T-helper 1 cell treated with Interleukin-12 subunit alpha and Interleukin-12 subunit beta and Interleukin-4 antibody, amounts not matched to agents 30 μg/mL and 1 μg/mL, for 36 hours (primary cell): ENCODE data around the gene CAMK2D.

Source experiments
- H3K27ac Mint-ChIP-seq: one replicate; pipeline ENCODE4 v1.8.0; 2021; ENCODE audit warnings: mild to moderate bottlenecking, mixed read lengths
- H3K27me3 Mint-ChIP-seq: one replicate; pipeline ENCODE4 v1.8.0; 2021; ENCODE audit warnings: low read depth, mixed read lengths
- H3K36me3 Mint-ChIP-seq: one replicate; pipeline ENCODE4 v1.8.0; 2021; ENCODE audit warnings: low read depth, mixed read lengths
- H3K4me1 Mint-ChIP-seq: one replicate; pipeline ENCODE4 v1.8.0; 2021; ENCODE audit warnings: low read depth, mixed read lengths
- H3K4me3 Mint-ChIP-seq: one replicate; pipeline ENCODE4 v1.8.0; 2021; ENCODE audit warnings: mild to moderate bottlenecking, moderate library complexity, mixed read lengths
- H3K9me3 Mint-ChIP-seq: one replicate; pipeline ENCODE4 v1.8.0; 2021; ENCODE audit warnings: mixed read lengths

Gene CAMK2D

GRCh38 chr4:113541933-113542332 is 219.6 kb downstream of the CAMK2D start:
- no peaks in the 10 kb centered on the region for H3K9me3 Mint-ChIP-seq
- H3K27me3 Mint-ChIP-seq, result no peaks in the 10 kb centered on the region
- peaks cover 16% of the 10 kb centered on the region for H3K36me3 Mint-ChIP-seq
- no peak overlapping the region for H3K4me3 Mint-ChIP-seq
- peaks cover 14% of the 10 kb centered on the region for H3K4me1 Mint-ChIP-seq
- no peak overlapping the region for H3K27ac Mint-ChIP-seq

GRCh38 chr4:113540859-113541258 is 220.7 kb downstream of the CAMK2D start:
- Mint-ChIP-seq H3K27me3 (no peaks in the 10 kb centered on the region), H3K4me1 (peaks cover 14% of the 10 kb centered on the region), H3K36me3 (peaks cover 13% of the 10 kb centered on the region), H3K27ac (no peak overlapping the region), H3K4me3 (no peak overlapping the region), H3K9me3 (no peaks in the 10 kb centered on the region)

- no peaks in the 10 kb centered on the region for H3K27me3 Mint-ChIP-seq
- H3K4me3 Mint-ChIP-seq, result no peak overlapping the region
- peaks cover 17% of the 10 kb centered on the region for H3K36me3 Mint-ChIP-seq
- peaks cover 11% of the 10 kb centered on the region for H3K4me1 Mint-ChIP-seq
- no peak overlapping the region for H3K27ac Mint-ChIP-seq
- no peaks in the 10 kb centered on the region for H3K9me3 Mint-ChIP-seq
Measured at GRCh38 chr4:113539408-113539807, 222.1 kb downstream of the CAMK2D start.

- no peak overlapping the region for H3K27ac Mint-ChIP-seq
- peaks cover 8% of the 10 kb centered on the region for H3K4me1 Mint-ChIP-seq
- H3K27me3 Mint-ChIP-seq, result no peaks in the 10 kb centered on the region
- H3K9me3 Mint-ChIP-seq, result no peaks in the 10 kb centered on the region
- H3K4me3 Mint-ChIP-seq, result no peak overlapping the region
- peaks cover 14% of the 10 kb centered on the region for H3K36me3 Mint-ChIP-seq
Measured at GRCh38 chr4:113537628-113538027, 223.9 kb downstream of the CAMK2D start.

- Mint-ChIP-seq H3K9me3 (no peaks in the 10 kb centered on the region), H3K27ac (no peak overlapping the region), H3K27me3 (no peaks in the 10 kb centered on the region), H3K36me3 (peaks cover 16% of the 10 kb centered on the region), H3K4me3 (no peak overlapping the region), H3K4me1 (peaks cover 7% of the 10 kb centered on the region)
Measured at GRCh38 chr4:113537203-113537602, 224.3 kb downstream of the CAMK2D start.

DNA sequence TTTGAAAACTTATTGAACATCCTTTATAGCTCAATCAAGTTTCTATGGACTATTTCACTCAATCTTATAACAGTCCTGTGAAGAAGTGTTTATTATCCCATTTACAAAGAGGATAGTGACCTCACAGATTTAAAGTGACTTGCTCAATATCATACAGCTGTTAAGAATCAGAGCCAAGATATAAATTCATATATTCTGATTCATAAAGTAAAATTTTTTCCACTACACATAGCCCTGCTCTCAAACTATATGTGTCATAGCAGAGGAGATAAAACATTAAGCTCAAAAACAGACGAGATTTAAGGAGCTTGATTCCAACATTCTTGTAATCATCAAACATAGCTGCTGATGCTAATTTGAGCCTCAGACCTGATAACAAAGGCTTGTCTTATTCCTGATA is 226.8 kb downstream of the CAMK2D start:
- H3K9me3 Mint-ChIP-seq, result no peaks in the 10 kb centered on the region
- H3K4me3 Mint-ChIP-seq, result no peak overlapping the region
- H3K27me3 Mint-ChIP-seq, result no peaks in the 10 kb centered on the region
- peaks cover 27% of the 10 kb centered on the region for H3K36me3 Mint-ChIP-seq
- peaks cover 1% of the 10 kb centered on the region for H3K4me1 Mint-ChIP-seq
- no peak overlapping the region for H3K27ac Mint-ChIP-seq

- H3K4me1 Mint-ChIP-seq, result peaks cover 3% of the 10 kb centered on the region
- H3K36me3 Mint-ChIP-seq, result peaks cover 40% of the 10 kb centered on the region
- no peak overlapping the region for H3K27ac Mint-ChIP-seq
- no peaks in the 10 kb centered on the region for H3K9me3 Mint-ChIP-seq
- H3K4me3 Mint-ChIP-seq, result no peak overlapping the region
- H3K27me3 Mint-ChIP-seq, result no peaks in the 10 kb centered on the region
Measured at GRCh38 chr4:113531572-113531971, 230.0 kb downstream of the CAMK2D start.

GRCh38 chr4:113528395-113528794 is 233.1 kb downstream of the CAMK2D start:
- Mint-ChIP-seq H3K4me1 (peaks cover 16% of the 10 kb centered on the region), H3K9me3 (no peaks in the 10 kb centered on the region), H3K36me3 (peaks cover 44% of the 10 kb centered on the region), H3K4me3 (no peak overlapping the region), H3K27ac (no peak overlapping the region), H3K27me3 (no peaks in the 10 kb centered on the region)

DNA sequence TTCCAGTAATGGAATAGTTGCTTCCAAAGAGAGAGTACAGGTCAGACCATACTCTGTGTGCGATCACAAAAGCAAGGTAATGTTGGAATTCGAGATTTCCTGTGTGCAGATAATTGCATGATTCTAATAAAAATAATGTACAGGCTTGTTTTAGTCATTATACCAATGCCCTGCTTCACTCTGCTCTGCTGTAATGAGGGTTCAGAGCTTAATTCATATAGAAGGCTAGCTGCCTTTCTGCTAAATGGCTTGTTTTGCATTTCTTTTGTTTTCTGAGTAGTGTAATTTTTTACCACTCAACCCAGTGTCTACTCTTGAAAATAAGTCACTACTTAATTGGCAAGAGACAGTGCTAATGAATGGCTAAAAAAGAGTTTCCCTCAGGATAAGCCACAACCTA is 236.0 kb downstream of the CAMK2D start:
- H3K27ac Mint-ChIP-seq, result no peak overlapping the region
- H3K36me3 Mint-ChIP-seq, result peaks cover 38% of the 10 kb centered on the region
- no peak overlapping the region for H3K4me3 Mint-ChIP-seq
- H3K9me3 Mint-ChIP-seq, result no peaks in the 10 kb centered on the region
- peaks cover 15% of the 10 kb centered on the region for H3K4me1 Mint-ChIP-seq
- no peaks in the 10 kb centered on the region for H3K27me3 Mint-ChIP-seq

- Mint-ChIP-seq H3K9me3 (no peaks in the 10 kb centered on the region), H3K4me3 (no peak overlapping the region), H3K36me3 (peaks cover 36% of the 10 kb centered on the region), H3K27ac (no peak overlapping the region), H3K4me1 (peaks cover 15% of the 10 kb centered on the region), H3K27me3 (no peaks in the 10 kb centered on the region)
Measured at GRCh38 chr4:113524505-113525186, 236.9 kb downstream of the CAMK2D start.

DNA sequence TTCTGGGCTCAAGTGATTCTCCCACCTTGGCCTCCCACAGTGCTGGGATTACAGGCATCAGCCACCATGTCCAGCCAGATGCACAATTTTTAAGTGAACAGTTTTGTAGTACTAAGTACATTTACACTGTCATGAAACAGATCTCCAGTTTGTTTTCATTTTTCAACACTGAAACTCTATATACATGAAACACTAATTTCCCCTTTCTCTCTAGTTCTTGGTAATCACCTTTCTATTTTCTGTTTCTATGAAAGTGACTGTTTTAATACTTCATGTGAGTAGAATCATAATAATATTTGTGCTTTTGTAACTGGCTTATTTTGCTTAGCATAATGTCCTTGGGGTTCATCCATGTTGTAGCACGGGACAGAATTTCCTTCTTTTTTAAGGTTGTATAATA is 237.4 kb downstream of the CAMK2D start:
- Mint-ChIP-seq H3K9me3 (no peaks in the 10 kb centered on the region), H3K27me3 (no peaks in the 10 kb centered on the region), H3K27ac (peak overlapping the region; percentile 43), H3K4me1 (peaks cover 15% of the 10 kb centered on the region), H3K36me3 (peaks cover 34% of the 10 kb centered on the region), H3K4me3 (no peak overlapping the region)

DNA sequence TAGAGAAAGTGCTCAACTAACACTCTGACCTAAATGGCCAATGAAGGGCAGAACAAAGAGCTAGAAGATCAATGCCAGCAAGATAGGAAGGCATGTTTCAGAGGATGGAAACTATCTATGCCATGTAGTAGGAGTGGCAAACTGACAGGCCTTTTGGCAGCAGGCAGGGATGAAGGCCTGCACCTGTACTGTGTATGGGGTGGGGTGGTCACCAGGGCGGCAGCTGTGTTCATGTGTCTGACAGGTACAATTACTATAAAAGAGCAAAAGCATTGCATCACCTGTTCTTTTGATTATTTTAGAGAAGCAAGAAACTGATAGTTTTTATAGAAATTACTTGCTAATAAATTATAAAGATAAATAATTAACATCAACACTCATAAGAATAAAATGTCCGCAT is 239.1 kb downstream of the CAMK2D start:
- H3K9me3 Mint-ChIP-seq, result no peaks in the 10 kb centered on the region
- peaks cover 38% of the 10 kb centered on the region for H3K36me3 Mint-ChIP-seq
- H3K27me3 Mint-ChIP-seq, result no peaks in the 10 kb centered on the region
- H3K4me1 Mint-ChIP-seq, result peaks cover 13% of the 10 kb centered on the region
- H3K27ac Mint-ChIP-seq, result no peak overlapping the region
- no peak overlapping the region for H3K4me3 Mint-ChIP-seq

GRCh38 chr4:113513382-113513781 is 248.2 kb downstream of the CAMK2D start:
- Mint-ChIP-seq H3K27ac (no peak overlapping the region), H3K36me3 (peaks cover 52% of the 10 kb centered on the region), H3K4me3 (no peak overlapping the region), H3K27me3 (no peaks in the 10 kb centered on the region), H3K9me3 (no peaks in the 10 kb centered on the region), H3K4me1 (no peaks in the 10 kb centered on the region)

DNA sequence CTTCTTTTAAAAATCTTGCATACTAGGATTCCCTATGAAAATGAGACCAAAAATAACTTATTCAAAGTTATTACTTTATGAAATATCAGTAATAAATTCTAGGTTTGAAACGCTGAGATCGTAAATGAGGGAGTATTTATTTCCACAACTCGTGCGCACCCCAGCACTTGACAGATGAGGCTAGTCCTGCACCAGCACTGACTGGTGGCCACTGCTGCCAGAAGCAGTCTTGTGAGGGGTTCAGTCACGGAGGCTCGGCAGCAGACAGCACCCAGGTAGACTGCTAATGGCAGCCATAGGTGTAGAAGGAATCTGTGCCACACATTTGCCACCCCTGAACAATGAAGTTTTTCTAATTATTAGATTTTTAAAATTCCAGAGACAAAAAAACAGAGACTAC is 248.7 kb downstream of the CAMK2D start:
- no peaks in the 10 kb centered on the region for H3K27me3 Mint-ChIP-seq
- H3K4me3 Mint-ChIP-seq, result no peak overlapping the region
- no peak overlapping the region for H3K27ac Mint-ChIP-seq
- no peaks in the 10 kb centered on the region for H3K9me3 Mint-ChIP-seq
- H3K4me1 Mint-ChIP-seq, result no peaks in the 10 kb centered on the region
- peaks cover 54% of the 10 kb centered on the region for H3K36me3 Mint-ChIP-seq

- Mint-ChIP-seq H3K27me3 (no peaks in the 10 kb centered on the region), H3K4me3 (no peak overlapping the region), H3K36me3 (peaks cover 48% of the 10 kb centered on the region), H3K4me1 (no peaks in the 10 kb centered on the region), H3K9me3 (no peaks in the 10 kb centered on the region), H3K27ac (no peak overlapping the region)
Measured at GRCh38 chr4:113511944-113512343, 249.6 kb downstream of the CAMK2D start.

GRCh38 chr4:113509851-113510250 is 251.7 kb downstream of the CAMK2D start:
- no peaks in the 10 kb centered on the region for H3K9me3 Mint-ChIP-seq
- peaks cover 45% of the 10 kb centered on the region for H3K36me3 Mint-ChIP-seq
- H3K27me3 Mint-ChIP-seq, result no peaks in the 10 kb centered on the region
- H3K4me3 Mint-ChIP-seq, result no peak overlapping the region
- H3K4me1 Mint-ChIP-seq, result no peaks in the 10 kb centered on the region
- H3K27ac Mint-ChIP-seq, result no peak overlapping the region
